K562 (cell line): ENCODE results near the gene PWWP2A. TPM values are rescaled to one million over a fixed set of nuclear protein-coding genes. Genes with fewer than 3 reads are reported as not detected.

Experiments
- ATAC-seq: fragments of 200-7000 bp; cut with Tn5 transposase; 3 replicates; pipeline ENCODE4 v1.9.1; 2020; ENCODE audit warnings: moderate library complexity
- BruUV-seq: library from RNA; stranded (reverse); fragments of 400-500 nt; replicated peaks from 2 replicates; lab custom pipeline; 2021; lab: Mats Ljungman, UMichigan
- CTCF ChIA-PET: fragments of 300-600 bp; formaldehyde crosslinking; extraction: SDS; loops from one replicate; lab custom pipeline; 2021; ENCODE audit warnings: low intra/inter-chr PET ratio; lab: Yijun Ruan, JAX
- POLR2A ChIA-PET: fragments of 300-600, 350-650 bp; sonication (Branson Sonifier 250); formaldehyde crosslinking; extraction: SDS; loops from one replicate; lab custom pipeline; 2021; ENCODE audit warnings: antibody characterized with exemption, inconsistent platforms; lab: Yijun Ruan, JAX
- DNase-seq, 4 experiments: peaks; one replicate each; pipeline versions ENCODE4 v3.0.0 to v3.0.0-alpha.2; 2011 to 2018; ENCODE audit warnings: low spot score in 3 of 4, mixed read lengths in 3 of 4; ENCODE audit errors: extremely low read depth in 1 of 4
- FAIRE-seq: peaks from 2 replicates; lab custom pipeline; 2011; peaks lifted over from hg19 to GRCh38; lab: Jason Lieb, UNC
- H2AFZ ChIP-seq: 2 replicates; pipeline ENCODE4 v1.6.0; 2011; ENCODE audit warnings: low read depth, low read length, control low read depth, inconsistent platforms
- H3K27ac ChIP-seq: fragments of 200-600 bp; 3 replicates; pipeline ENCODE4 v1.8.0; 2011; ENCODE audit warnings: low read depth, mild to moderate bottlenecking, control low read depth, inconsistent platforms, low read length, moderate library complexity, mixed read lengths; ENCODE audit errors: extremely low read depth
- H3K27me3 ChIP-seq, 2 experiments: fragments of 300-600 bp in 1 of 2; 2 replicates in 1 of 2; 3 replicates in 1 of 2; pipeline versions ENCODE4 v1.6.0 to v1.8.0; 2011; ENCODE audit warnings: inconsistent platforms in 2 of 2, low read length in 2 of 2, mild to moderate bottlenecking in 1 of 2, mixed read lengths in 1 of 2, moderate library complexity in 1 of 2; ENCODE audit not compliant: control insufficient read depth in 2 of 2, insufficient read depth in 2 of 2
- H3K36me3 ChIP-seq: fragments of 300-600 bp; 3 replicates; pipeline ENCODE4 v1.8.0; 2011; ENCODE audit warnings: mild to moderate bottlenecking, low read length, inconsistent platforms; ENCODE audit not compliant: control insufficient read depth, insufficient read depth
- H3K4me1 ChIP-seq, 2 experiments: fragments of 200-600 bp in 1 of 2; replicated peaks in 1 of 2; 2 replicates in 1 of 2; 3 replicates in 1 of 2; pipeline versions ENCODE4 v1.5.1 to v1.8.0; 2011; ENCODE audit warnings: inconsistent platforms in 2 of 2, low read length in 2 of 2, mild to moderate bottlenecking in 1 of 2, mixed read lengths in 1 of 2, moderate library complexity in 1 of 2; ENCODE audit not compliant: control insufficient read depth in 2 of 2, insufficient read depth in 2 of 2
- H3K4me2 ChIP-seq: 2 replicates; pipeline ENCODE4 v1.6.1; 2011; ENCODE audit warnings: low read length, control low read depth, inconsistent platforms, mixed read lengths; ENCODE audit not compliant: insufficient read depth
- H3K4me3 ChIP-seq: fragments of 200-600 bp; sonication (generic), shearing (Covaris generic); 2 replicates; pipeline ENCODE4 v1.5.1; 2016; ENCODE audit warnings: control low read depth, inconsistent platforms
- H3K79me2 ChIP-seq: fragments of 200-600 bp; 3 replicates; pipeline ENCODE4 v1.8.0; 2011; ENCODE audit warnings: low read length, inconsistent platforms; ENCODE audit not compliant: control insufficient read depth, insufficient read depth
- H3K9ac ChIP-seq, 2 experiments: 2 replicates each; pipeline versions ENCODE4 v1.6.0 to v1.6.1; 2011; ENCODE audit warnings: low read depth in 2 of 2, low read length in 2 of 2, control low read depth in 1 of 2, inconsistent platforms in 1 of 2, mild to moderate bottlenecking in 1 of 2, mixed read lengths in 1 of 2; ENCODE audit not compliant: insufficient read depth in 1 of 2
- H3K9me1 ChIP-seq: one replicate; pipeline ENCODE4 v1.6.0; 2011; ENCODE audit warnings: inconsistent platforms, mild to moderate bottlenecking, low read length, moderate library complexity; ENCODE audit not compliant: control insufficient read depth, insufficient read depth
- H3K9me3 ChIP-seq: replicated peaks from 2 replicates; pipeline ENCODE4 v1.5.1; 2011; ENCODE audit warnings: low read depth, low read length, inconsistent platforms; ENCODE audit not compliant: control insufficient read depth, insufficient read depth
- H4K20me1 ChIP-seq: replicated peaks from 2 replicates; pipeline ENCODE4 v1.6.1; 2011; ENCODE audit warnings: low read length, inconsistent platforms, mixed read lengths; ENCODE audit not compliant: control insufficient read depth, insufficient read depth
- CCAR2 ChIP-seq: fragments of 200-400 bp; formaldehyde crosslinking; IDR thresholded peaks from 2 replicates; pipeline ENCODE4 v1.6.1; 2017; ENCODE audit warnings: mild to moderate bottlenecking, low read depth, low read length
- EGR1 ChIP-seq: fragments of 450-650 bp; conservative IDR thresholded peaks from 2 replicates; pipeline ENCODE4 v1.6.1; 2017; ENCODE audit warnings: mild to moderate bottlenecking
- ELF1 ChIP-seq: fragments of 200-800 bp; sonication (Bioruptor generic); IDR thresholded peaks from 2 replicates; pipeline ENCODE4 v1.6.1; 2016; ENCODE audit warnings: missing genetic modification characterization, missing compliant biosample characterization
- GATAD2B ChIP-seq: fragments of 450-650 bp; IDR thresholded peaks from 2 replicates; pipeline ENCODE4 v1.6.1; 2017; ENCODE audit warnings: mild to moderate bottlenecking, borderline replicate concordance
- MECOM ChIP-seq: fragments of 250-450 bp; sonication (Bioruptor Pico); IDR thresholded peaks from 2 replicates; pipeline ENCODE4 v1.8.0; 2022; ENCODE audit warnings: inconsistent platforms
- NFATC3 ChIP-seq: fragments of 450-650 bp; IDR thresholded peaks from 2 replicates; pipeline ENCODE4 v1.6.1; 2017; ENCODE audit warnings: mild to moderate bottlenecking
- NR2C1 ChIP-seq, 2 experiments: fragments of 450-650 bp; IDR thresholded peaks; 2 replicates each; pipeline ENCODE4 v1.6.1; 2017; ENCODE audit warnings: mild to moderate bottlenecking in 2 of 2, antibody characterized with exemption in 1 of 2, inconsistent platforms in 1 of 2, missing compliant biosample characterization in 1 of 2, missing genetic modification characterization in 1 of 2
- RBM14 ChIP-seq: fragments of 200-400 bp; formaldehyde crosslinking; IDR thresholded peaks from 2 replicates; pipeline ENCODE4 v1.6.1; 2018; ENCODE audit warnings: low read depth, mild to moderate bottlenecking, low read length, moderate library complexity, borderline replicate concordance; ENCODE audit not compliant: insufficient read depth
- RBM15 ChIP-seq: fragments of 200-400 bp; formaldehyde crosslinking; IDR thresholded peaks from 2 replicates; pipeline ENCODE4 v1.6.1; 2018; ENCODE audit warnings: mild to moderate bottlenecking, low read length, moderate library complexity; ENCODE audit not compliant: insufficient read depth
- RBM25 ChIP-seq: fragments of 200-400 bp; formaldehyde crosslinking; IDR thresholded peaks from 2 replicates; pipeline ENCODE4 v1.6.1; 2018; ENCODE audit warnings: low read length, low read depth, moderate library complexity; ENCODE audit not compliant: severe bottlenecking
- SREBF2 ChIP-seq: sonication (generic); formaldehyde crosslinking; IDR thresholded peaks from 2 replicates; pipeline ENCODE4 v1.4.0; 2020; ENCODE audit warnings: mild to moderate bottlenecking, missing genetic modification reagents
- SRSF1 ChIP-seq: fragments of 200-400 bp; formaldehyde crosslinking; IDR thresholded peaks from 2 replicates; pipeline ENCODE4 v1.6.1; 2017; ENCODE audit warnings: mild to moderate bottlenecking, low read depth, low read length, moderate library complexity
- STAT5B ChIP-seq: fragments of 250-450 bp; sonication (Bioruptor Pico); IDR thresholded peaks from 2 replicates; pipeline ENCODE4 v1.8.0; 2021; ENCODE audit warnings: mild to moderate bottlenecking, inconsistent platforms
- ZNF274 ChIP-seq: IDR thresholded peaks from 2 replicates; pipeline ENCODE4 v1.6.1; 2011; ENCODE audit warnings: low read depth, mild to moderate bottlenecking, low read length, moderate library complexity, borderline replicate concordance
- WGBS: fragments of 100-300 bp; shearing (Covaris generic); methylation state at CpG from one replicate; pipeline ENCODE4 v1.1.6; 2016; ENCODE audit warnings: low coverage, mixed read lengths; ENCODE audit not compliant: insufficient coverage; ENCODE audit errors: missing lambda C conversion rate; 5-methylcytosine and 5-hydroxymethylcytosine counted together
- in situ Hi-C: fragments of 300-500 bp; cut with MboI; formaldehyde crosslinking; loops from 4 replicates; pipeline ENCODE4 v1.15.0; 2018; ENCODE audit warnings: inconsistent platforms, mixed read lengths
- intact Hi-C: fragments of 100-400 bp; cut with micrococcal nuclease; formaldehyde crosslinking; loops from 2 replicates; pipeline ENCODE4 v1.14.2; 2022
- polyA plus RNA-seq, 8 experiments: library from polyadenylated mRNA; depleted of rRNA in 4 of 8; stranded (reverse) in 5 of 8; unstranded in 3 of 8; fragments of >200 nt; fragmentation: Nextera tagmentation in 2 of 8; fragmentation: Illumina TruSeq in 1 of 8; extraction: Ambion mirVana in 2 of 8; extraction: Trizol in 1 of 8; gene quantifications; 2 replicates each; pipeline versions ENCODE4 v1.2.1 to v1.2.3, GENCODE V29; 2011 to 2014; ENCODE audit warnings: inconsistent platforms in 1 of 8, missing spikeins in 1 of 8
- total RNA-seq, 7 experiments: library from RNA; depleted of rRNA in 6 of 7; stranded (reverse); fragments of >200 nt in 6 of 7; fragmentation: Illumina TruSeq in 2 of 7; extraction: Trizol in 2 of 7; gene quantifications; 2 replicates each; pipeline versions ENCODE4 v1.2.1 to v1.2.3, GENCODE V29; 2011 to 2021; ENCODE audit warnings: low replicate concordance in 1 of 7

PWWP2A gene
- total and polyA plus RNA-seq, 9 of the 15 experiments (the other 6 are each of a cell fraction or from before 2014, with no cell fraction given) = 2.7 to 26.3 (median 14.6) TPM

GRCh38 chr5:160088805-160089204 lies 30.4 kb downstream of the PWWP2A start:
- BruUV-seq = no TSS peak
- WGBS = 47% methylated on average over 1 of the region's 1 CpG
- FAIRE-seq = no peak
- Histone ChIP-seq H3K4me3 (no peak overlapping the region), H3K9me3 (no peaks in the 10 kb centered on the region), H3K9me1 (no peaks in the 10 kb centered on the region), H4K20me1 (no peaks in the 10 kb centered on the region), H3K4me2 (no peak overlapping the region), H3K36me3 (peaks cover 18% of the 10 kb centered on the region; the same call in 2 of the 3 replicates), H3K4me1 (no peaks in the 10 kb centered on the region; a peak in 1 of 5 replicates), H3K9ac (no peak overlapping the region), H3K27me3 (no peaks in the 10 kb centered on the region), H3K79me2 (no peaks in the 10 kb centered on the region), H3K27ac (no peak overlapping the region), H2AFZ (no peak overlapping the region)
- ChIA-PET POLR2A (no interaction called here), CTCF (no interaction called here)
- intact Hi-C loops (no loop called here), in situ Hi-C loops (no loop called here)
- no peak for ATAC-seq
- DNase-seq = no peak
- TF ChIP-seq STAT5B (CRISPR knock-in tag) (no peak), EGR1 (no peak), GATAD2B (no peak), RBM15 (no peak), NR2C1 (IDR thresholded peaks at IDR 0.05) (no peak), NR2C1 (tag; IDR thresholded peaks at IDR 0.05) (no peak), CCAR2 (no peak), RBM25 (no peak), ZNF274 (no peak), SRSF1 (no peak), RBM14 (no peak), MECOM (CRISPR knock-in tag) (no peak), ELF1 (tag) (no peak), NFATC3 (no peak), SREBF2 (CRISPR knock-in tag) (no peak)
